HepG2 (cell line): Measurements from ENCODE around the gene TDRD1. TPM values are rescaled to one million over a fixed set of nuclear protein-coding genes. Genes with fewer than 3 reads are reported as not detected.
A peak's percentile ranks its signal among the peaks of the same experiment; 100 is the strongest.

Source experiments
- ATAC-seq: fragments of 200-7000 bp; cut with Tn5 transposase; 3 replicates; pipeline ENCODE4 v1.9.1; 2020; ENCODE audit warnings: mild to moderate bottlenecking, moderate library complexity
- BruUV-seq: library from RNA; stranded (reverse); fragments of 400-500 nt; replicated peaks from 2 replicates; lab custom pipeline; 2021; lab: Mats Ljungman, UMichigan
- CTCF ChIA-PET: fragments of 300-600 bp; formaldehyde crosslinking; extraction: SDS; loops from one replicate; lab custom pipeline; 2021; ENCODE audit warnings: low total read pairs, inconsistent platforms, low intra/inter-chr PET ratio; lab: Yijun Ruan, JAX
- POLR2A ChIA-PET: fragments of 350-600 bp; sonication (Branson Sonifier 250); formaldehyde crosslinking; loops from one replicate; lab custom pipeline; 2020; ENCODE audit warnings: antibody characterized with exemption, inconsistent platforms; lab: Yijun Ruan, JAX
- DNase-seq: peaks from one replicate; pipeline ENCODE4 v3.0.0-alpha.2; 2015; ENCODE audit warnings: low spot score
- FAIRE-seq: peaks from 3 replicates; lab custom pipeline; 2011; peaks lifted over from hg19 to GRCh38; lab: Jason Lieb, UNC
- H2AFZ ChIP-seq: one replicate; pipeline ENCODE4 v1.6.1; 2011; ENCODE audit warnings: low read length, inconsistent platforms
- H3K27ac ChIP-seq: fragments of 300-600 bp; 3 replicates; pipeline ENCODE4 v1.8.0; 2011; ENCODE audit warnings: mixed run types, mild to moderate bottlenecking, mixed read lengths, low read length, inconsistent platforms; ENCODE audit not compliant: insufficient read depth; ENCODE audit errors: extremely low read length
- H3K27me3 ChIP-seq, 2 experiments: fragments of 200-600 bp in 1 of 2; 2 replicates in 1 of 2; 3 replicates in 1 of 2; pipeline versions ENCODE4 v1.6.0 to v1.8.0; 2011; ENCODE audit warnings: low read length in 2 of 2, mild to moderate bottlenecking in 2 of 2, moderate library complexity in 2 of 2, inconsistent platforms in 1 of 2; ENCODE audit not compliant: insufficient read depth in 2 of 2, control insufficient read depth in 1 of 2
- H3K36me3 ChIP-seq, 2 experiments: fragments of 200-600 bp in 1 of 2; replicated peaks in 1 of 2; 2 replicates in 1 of 2; 3 replicates in 1 of 2; pipeline versions ENCODE4 v1.5.1 to v1.8.0; 2011; ENCODE audit warnings: low read length in 2 of 2, inconsistent platforms in 1 of 2; ENCODE audit not compliant: insufficient read depth in 2 of 2, control insufficient read depth in 1 of 2
- H3K4me1 ChIP-seq: 2 replicates; pipeline ENCODE4 v1.5.1; 2012; ENCODE audit warnings: low read length, inconsistent platforms; ENCODE audit not compliant: insufficient read depth
- H3K4me2 ChIP-seq: 2 replicates; pipeline ENCODE4 v1.6.0; 2011; ENCODE audit warnings: low read depth, low read length, inconsistent platforms
- H3K4me3 ChIP-seq, 3 experiments: fragments of 200-600 bp in 1 of 3; sonication (generic), shearing (Covaris generic) in 1 of 3; replicated peaks in 1 of 3; 2 replicates each; pipeline ENCODE4 v1.5.1; 2011 to 2016; ENCODE audit warnings: low read length in 3 of 3, inconsistent platforms in 2 of 3, low read depth in 2 of 3, mild to moderate bottlenecking in 2 of 3, control low read depth in 1 of 3, mixed read lengths in 1 of 3; ENCODE audit not compliant: insufficient read depth in 1 of 3
- H3K79me2 ChIP-seq: one replicate; pipeline ENCODE4 v1.6.1; 2011; ENCODE audit warnings: low read length, inconsistent platforms; ENCODE audit not compliant: insufficient read depth
- H3K9ac ChIP-seq: 2 replicates; pipeline ENCODE4 v1.6.0; 2011; ENCODE audit warnings: mild to moderate bottlenecking, low read depth, low read length, inconsistent platforms; ENCODE audit not compliant: insufficient read depth
- H3K9me3 ChIP-seq: 2 replicates; pipeline ENCODE4 v1.5.1; 2012; ENCODE audit warnings: mild to moderate bottlenecking, low read length
- H4K20me1 ChIP-seq: 2 replicates; pipeline ENCODE4 v1.6.0; 2011; ENCODE audit warnings: inconsistent platforms, mild to moderate bottlenecking, low read length, moderate library complexity; ENCODE audit not compliant: insufficient read depth
- ATF7 ChIP-seq, 2 experiments: fragments of 450-650 bp in 1 of 2; sonication (generic) in 1 of 2; formaldehyde crosslinking in 1 of 2; IDR thresholded peaks; 2 replicates each; pipeline versions ENCODE4 v1.4.0 to v1.6.1; 2016 to 2020; ENCODE audit warnings: antibody characterized with exemption in 1 of 2, mild to moderate bottlenecking in 1 of 2, missing genetic modification reagents in 1 of 2
- CHD4 ChIP-seq: fragments of 200-600 bp; sonication (generic); IDR thresholded peaks from 2 replicates; pipeline ENCODE4 v1.7.0; 2017; ENCODE audit warnings: mild to moderate bottlenecking, low read length, borderline replicate concordance
- IRX3 ChIP-seq: sonication (generic); formaldehyde crosslinking; IDR thresholded peaks from 2 replicates; pipeline ENCODE4 v1.8.1; 2023; ENCODE audit warnings: mild to moderate bottlenecking, low read depth, missing genetic modification reagents, borderline replicate concordance
- ISX ChIP-seq: sonication (generic); formaldehyde crosslinking; conservative IDR thresholded peaks from 2 replicates; pipeline ENCODE4 v1.5.0; 2020; ENCODE audit warnings: missing genetic modification reagents
- KLF13 ChIP-seq: sonication (generic); formaldehyde crosslinking; IDR thresholded peaks from 2 replicates; pipeline ENCODE4 v1.4.0; 2020; ENCODE audit warnings: mild to moderate bottlenecking, missing genetic modification reagents
- NR2F1 ChIP-seq, 2 experiments: fragments of 450-650 bp in 1 of 2; formaldehyde crosslinking in 1 of 2; IDR thresholded peaks; 2 replicates each; pipeline versions ENCODE4 v1.5.0 to v1.6.1; 2016 to 2020; ENCODE audit warnings: mild to moderate bottlenecking in 1 of 2, missing compliant biosample characterization in 1 of 2, missing genetic modification reagents in 1 of 2, moderate library complexity in 1 of 2
- WIZ ChIP-seq: sonication (generic); formaldehyde crosslinking; IDR thresholded peaks from 2 replicates; pipeline ENCODE4 v1.5.1; 2020; ENCODE audit warnings: mild to moderate bottlenecking, missing genetic modification reagents
- ZNF180 ChIP-seq: sonication (generic); formaldehyde crosslinking; IDR thresholded peaks from 2 replicates; pipeline ENCODE4 v1.4.0; 2020; ENCODE audit warnings: low read depth, missing genetic modification reagents, borderline replicate concordance
- ZNF549 ChIP-seq: sonication (generic); formaldehyde crosslinking; IDR thresholded peaks from 2 replicates; pipeline ENCODE4 v1.5.0; 2020; ENCODE audit warnings: missing genetic modification reagents
- ZSCAN21 ChIP-seq: sonication (generic); formaldehyde crosslinking; IDR thresholded peaks from 2 replicates; pipeline ENCODE4 v1.8.0; 2022; ENCODE audit warnings: mild to moderate bottlenecking, missing genetic modification reagents, moderate library complexity, borderline replicate concordance
- WGBS: methylation state at CpG from one replicate; pipeline ENCODE4 v1.1.6; 2017; ENCODE audit warnings: low lambda C conversion rate; 5-methylcytosine and 5-hydroxymethylcytosine counted together
- in situ Hi-C: cut with HindIII; loops from 2 replicates; pipeline ENCODE4 v1.10.0; 2017; ENCODE audit warnings: low pct_unique_long_range_greater_than_20kb; ENCODE audit not compliant: extremely low pct_ligation_motif_present
- intact Hi-C: fragments of 100-400 bp; cut with micrococcal nuclease; formaldehyde crosslinking; loops from one replicate; pipeline ENCODE4 v1.10.0; 2022; ENCODE audit not compliant: unreplicated experiment
- polyA plus RNA-seq, 8 experiments: library from polyadenylated mRNA; depleted of rRNA in 3 of 8; stranded (reverse) in 7 of 8; unstranded in 1 of 8; fragments of >200 nt; fragmentation: Illumina TruSeq in 4 of 8; extraction: Trizol in 4 of 8; gene quantifications; 2 replicates each; pipeline versions ENCODE4 v1.2.1 to v1.2.3, GENCODE V29; 2011 to 2016; ENCODE audit warnings: low read depth in 4 of 8, missing spikeins in 1 of 8, mixed read lengths in 1 of 8; ENCODE audit not compliant: insufficient read depth in 1 of 8
- total RNA-seq, 5 experiments: library from RNA; depleted of rRNA; stranded (reverse); fragments of >200 nt; fragmentation: Illumina TruSeq; extraction: Trizol; gene quantifications; 2 replicates each; pipeline ENCODE4 v1.2.3, GENCODE V29; 2016; ENCODE audit warnings: low read depth in 1 of 5
- TF ChIP-seq, protein P1 (sequence below): IDR thresholded peaks from 2 replicates; pipeline ENCODE4 v1.6.1; 2016

TDRD1 gene
- total and polyA plus RNA-seq, 2 of the 13 experiments (the other 11 are each of a cell fraction or from before 2014, with no cell fraction given): not detected

DNA sequence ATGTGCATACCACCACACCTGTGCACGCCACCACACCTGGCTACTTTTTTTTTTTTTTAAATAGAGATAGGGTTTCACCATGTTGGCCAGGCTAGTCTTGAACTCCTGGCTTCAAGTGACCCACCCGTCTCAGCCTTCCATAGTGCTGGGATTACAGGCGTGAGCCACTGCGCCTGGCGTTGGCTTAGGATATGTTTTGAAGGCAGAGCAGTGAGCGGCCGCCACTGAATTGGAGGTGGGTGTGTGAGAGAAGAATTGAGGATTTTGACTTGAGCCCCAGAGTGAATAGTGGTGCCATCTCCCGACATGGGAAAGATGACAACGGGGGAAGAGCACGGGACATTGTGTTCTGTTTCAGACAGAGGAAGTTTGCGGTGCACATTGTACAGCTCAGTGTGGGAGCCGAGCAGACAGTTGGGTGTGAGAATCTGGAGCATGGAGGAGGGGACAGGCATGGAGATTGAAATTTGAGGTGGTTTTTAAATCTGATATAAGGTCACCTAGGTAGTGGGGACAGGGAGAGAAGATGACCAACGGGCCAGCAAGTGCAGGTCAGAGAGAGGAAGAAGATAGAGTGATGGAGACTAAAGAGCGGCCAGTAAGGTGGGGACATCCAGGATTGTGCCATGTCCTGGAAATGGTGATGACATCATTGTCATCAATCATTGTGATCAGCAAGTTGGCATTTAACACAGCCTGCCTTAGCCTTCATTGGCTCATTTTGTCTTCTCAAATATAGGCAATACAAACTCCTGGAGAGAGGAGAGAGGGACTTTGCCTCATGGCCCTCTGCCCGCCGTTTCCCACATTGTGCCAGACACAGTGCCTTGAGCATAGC, 95.7 kb downstream of the TDRD1 start:
- in situ Hi-C loops (no loop called here), intact Hi-C loops (no loop called here)
- ATAC-seq (no peak), FAIRE-seq (no peak), DNase-seq (no peak)
- no peaks in the 10 kb centered on the region for H3K36me3 ChIP-seq
- H2AFZ ChIP-seq: no peak overlapping the region
- H3K79me2 ChIP-seq: no peaks in the 10 kb centered on the region
- H3K4me1 ChIP-seq: 0 out of 2 replicates have a peak, but pooled peaks cover 6% of the 10 kb centered on the region
- H3K27me3 ChIP-seq: peaks cover 4 to 20% of the 10 kb centered on the region in 2 experiments; a peak in 3 of 5 replicates
- BruUV-seq: no TSS peak
- CTCF ChIA-PET: no interaction called here
- no peak overlapping the region for H3K9ac ChIP-seq
- no peak overlapping the region for H3K27ac ChIP-seq
- H3K9me3 ChIP-seq: no peaks in the 10 kb centered on the region
- 53% methylated on average over 14 of the region's 16 CpGs for WGBS
- H4K20me1 ChIP-seq: no peaks in the 10 kb centered on the region
- no peak overlapping the region for H3K4me2 ChIP-seq
- POLR2A ChIA-PET: no interaction called here
- TF ChIP-seq IRX3 (CRISPR knock-in tag) (no peak), ATF7 (IDR thresholded peaks at IDR 0.05) (peak; percentile 89), ATF7 (CRISPR knock-in tag; IDR thresholded peaks at IDR 0.05) (no peak)
- H3K4me3 ChIP-seq: no peak overlapping the region

DNA sequence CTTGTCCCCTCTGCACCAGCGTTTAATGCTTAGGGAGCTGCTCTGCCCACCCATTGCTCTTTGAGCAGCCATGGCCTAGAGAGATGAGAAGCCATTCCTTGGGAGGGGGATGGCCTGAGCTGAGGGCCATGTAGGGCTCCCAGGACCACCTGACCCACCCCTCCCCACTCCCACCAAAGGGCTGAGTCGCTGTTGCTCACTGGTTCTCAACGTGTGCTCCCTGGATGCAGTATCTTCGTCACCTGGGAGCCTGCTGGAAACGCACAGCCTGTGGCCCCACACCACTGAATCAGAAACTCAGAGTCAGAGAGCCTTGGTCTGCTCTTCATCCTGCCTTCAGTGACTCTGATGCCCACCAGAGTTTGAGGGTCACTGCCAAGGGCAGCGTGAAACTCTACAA, 96.9 kb downstream of the TDRD1 start:
- no TSS peak for BruUV-seq
- ATAC-seq (no peak), FAIRE-seq (no peak), DNase-seq (no peak)
- TF ChIP-seq ISX (CRISPR knock-in tag) (no peak), ZNF549 (CRISPR knock-in tag) (no peak), CHD4 (no peak), KLF13 (no peak), WIZ (CRISPR knock-in tag) (no peak), NR2F1 (CRISPR knock-in tag; IDR thresholded peaks at IDR 0.05) (no peak), ZNF180 (no peak), ZSCAN21 (CRISPR knock-in tag) (no peak)
- TF ChIP-seq, protein P1, sequence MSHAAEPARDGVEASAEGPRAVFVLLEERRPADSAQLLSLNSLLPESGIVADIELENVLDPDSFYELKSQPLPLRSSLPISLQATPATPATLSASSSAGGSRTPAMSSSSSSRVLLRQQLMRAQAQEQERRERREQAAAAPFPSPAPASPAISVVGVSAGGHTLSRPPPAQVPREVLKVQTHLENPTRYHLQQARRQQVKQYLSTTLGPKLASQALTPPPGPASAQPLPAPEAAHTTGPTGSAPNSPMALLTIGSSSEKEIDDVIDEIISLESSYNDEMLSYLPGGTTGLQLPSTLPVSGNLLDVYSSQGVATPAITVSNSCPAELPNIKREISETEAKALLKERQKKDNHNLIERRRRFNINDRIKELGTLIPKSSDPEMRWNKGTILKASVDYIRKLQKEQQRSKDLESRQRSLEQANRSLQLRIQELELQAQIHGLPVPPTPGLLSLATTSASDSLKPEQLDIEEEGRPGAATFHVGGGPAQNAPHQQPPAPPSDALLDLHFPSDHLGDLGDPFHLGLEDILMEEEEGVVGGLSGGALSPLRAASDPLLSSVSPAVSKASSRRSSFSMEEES (CRISPR knock-in tag): no peak
- no peak overlapping the region for H2AFZ ChIP-seq
- H3K36me3 ChIP-seq: no peaks in the 10 kb centered on the region
- H3K4me3 ChIP-seq: no peak overlapping the region
- no peaks in the 10 kb centered on the region for H3K9me3 ChIP-seq
- H3K4me1 ChIP-seq: 0 out of 2 replicates have a peak, but pooled peaks cover 4% of the 10 kb centered on the region
- in situ Hi-C loops: no loop called here
- CTCF ChIA-PET: no interaction called here
- intact Hi-C loops: no loop called here
- H4K20me1 ChIP-seq: no peaks in the 10 kb centered on the region
- no peak overlapping the region for H3K4me2 ChIP-seq
- POLR2A ChIA-PET: no interaction called here
- no peak overlapping the region for H3K27ac ChIP-seq
- 39% methylated on average over 3 of the region's 6 CpGs for WGBS
- peaks cover 4 to 22% of the 10 kb centered on the region in 2 experiments; a peak in 3 of 5 replicates for H3K27me3 ChIP-seq
- no peak overlapping the region for H3K9ac ChIP-seq
- H3K79me2 ChIP-seq: no peaks in the 10 kb centered on the region
